Subcutaneous adipose tissue (tissue), 4 donors: ENCODE data around the gene CASTOR1. TPM values are rescaled to one million over a fixed set of nuclear protein-coding genes. Genes with fewer than 3 reads are reported as not detected.

ENCODE experiments used
- CTCF ChIP-seq: fragments of 450-650 bp; IDR thresholded peaks from one replicate; pipeline ENCODE4 v1.5.1; 2016; ENCODE audit warnings: low read depth, mild to moderate bottlenecking, control low read depth, antibody characterized with exemption, moderate library complexity
- total RNA-seq, 4 donors: library from RNA; depleted of rRNA; stranded (reverse); fragments of >200 nt; gene quantifications; one replicate each; pipeline ENCODE4 v1.1.0, GENCODE V29; 2016

CASTOR1 gene
- 10 to 100 TPM in 2 of 4 donors, 1 to 10 TPM in 2; 8.5 to 26.9 (median 12.8) TPM for total RNA-seq

GRCh38 chr22:30289141-30289979 lies at the start of gene CASTOR1:
TSS of gene CASTOR1 (minus strand) at chr22:30289505. CDS start at chr22:30289497, 8 bp downstream.
- no peak for TF ChIP-seq CTCF

GRCh38 chr22:30338802-30339201 lies 49.5 kb upstream of the CASTOR1 start:
- TF ChIP-seq CTCF = no peak

GRCh38 chr22:30337461-30337778 lies 48.1 kb upstream of the CASTOR1 start:
- TF ChIP-seq CTCF = no peak

- no peak for TF ChIP-seq CTCF
Observed at GRCh38 chr22:30336752-30337460, 47.6 kb upstream of the CASTOR1 start.

- TF ChIP-seq CTCF = no peak
Observed at GRCh38 chr22:30335236-30335635, 45.9 kb upstream of the CASTOR1 start.

GRCh38 chr22:30334646-30335045 lies 45.3 kb upstream of the CASTOR1 start:
- TF ChIP-seq CTCF = no peak

- TF ChIP-seq CTCF = no peak
Observed at GRCh38 chr22:30333707-30334087, 44.4 kb upstream of the CASTOR1 start.
